ENCODE measurements around the gene AVEN. TPM values are rescaled to one million over a fixed set of nuclear protein-coding genes. Genes with fewer than 3 reads are reported as not detected.
A peak's percentile ranks its signal among the peaks of the same experiment; 100 is the strongest.

Gene AVEN
- total and polyA plus RNA-seq, 2 donors from 2014 or later: 6.4 to 7.1 TPM

GRCh38 chr15:33932734-33933133 lies 106.3 kb downstream of the AVEN start:
- intact Hi-C loops (cut with DNase I): no loop called here
- no peak for FAIRE-seq

GRCh38 chr15:33926260-33926659 lies 112.7 kb downstream of the AVEN start:
- Histone ChIP-seq H3K27ac (ENCODE audit: low read depth in 2 of 2, low read length in 2 of 2) (no peak overlapping the region), H3K4me3 (ENCODE audit: low read length in 3 of 3) (no peak overlapping the region), H3K9me3 (ENCODE audit: control insufficient read depth in 2 of 3, insufficient read depth in 1 of 3, low read length in 3 of 3) (no peaks in the 10 kb centered on the region), H3K4me1 (ENCODE audit: control insufficient read depth in 2 of 3, insufficient read depth in 2 of 3, low read depth in 1 of 3, low read length in 3 of 3) (no peaks in the 10 kb centered on the region), H3K27me3 (ENCODE audit: control insufficient read depth, insufficient read depth, low read length) (no peaks in the 10 kb centered on the region), H3K9ac (ENCODE audit: low read length in 3 of 3) (no peak overlapping the region), H3K36me3 (ENCODE audit: control insufficient read depth in 2 of 3, insufficient read depth in 3 of 3, low read length in 3 of 3) (no peaks in the 10 kb centered on the region)
- no peak for DNase-seq
- FAIRE-seq: no peak
- intact Hi-C loops (cut with DNase I): no loop called here
- no peak for TF ChIP-seq CTCF (IDR thresholded peaks at IDR 0.05; ENCODE audit: borderline replicate concordance, extremely low read depth, insufficient read depth)

More at GRCh38 chr15:33932734-33933133, 106.3 kb downstream of the AVEN start:
- Histone ChIP-seq H3K9me3 (ENCODE audit: control insufficient read depth in 2 of 3, insufficient read depth in 1 of 3, low read length in 3 of 3) (no peaks in the 10 kb centered on the region), H3K27me3 (ENCODE audit: control insufficient read depth, insufficient read depth, low read length) (no peaks in the 10 kb centered on the region), H3K9ac (ENCODE audit: low read length in 3 of 3) (no peak overlapping the region), H3K27ac (ENCODE audit: low read depth in 2 of 2, low read length in 2 of 2) (no peak overlapping the region), H3K4me1 (ENCODE audit: control insufficient read depth in 2 of 3, insufficient read depth in 2 of 3, low read depth in 1 of 3, low read length in 3 of 3) (peaks cover 0 to 5% (median 2%) of the 10 kb centered on the region in 3 donors), H3K4me3 (ENCODE audit: low read length in 3 of 3) (no peak overlapping the region), H3K36me3 (ENCODE audit: control insufficient read depth in 2 of 3, insufficient read depth in 3 of 3, low read length in 3 of 3) (no peaks in the 10 kb centered on the region)
- DNase-seq: peak in 1 of 5 donors; percentile 14
- TF ChIP-seq CTCF (IDR thresholded peaks at IDR 0.05; ENCODE audit: borderline replicate concordance, extremely low read depth, insufficient read depth): no peak

- TF ChIP-seq CTCF (IDR thresholded peaks at IDR 0.05; ENCODE audit: borderline replicate concordance, extremely low read depth, insufficient read depth): no peak
- Histone ChIP-seq H3K4me1 (ENCODE audit: control insufficient read depth in 2 of 3, insufficient read depth in 2 of 3, low read depth in 1 of 3, low read length in 3 of 3) (no peaks in the 10 kb centered on the region), H3K27me3 (ENCODE audit: control insufficient read depth, insufficient read depth, low read length) (no peaks in the 10 kb centered on the region), H3K9ac (ENCODE audit: low read length in 3 of 3) (no peak overlapping the region), H3K4me3 (ENCODE audit: low read length in 3 of 3) (no peak overlapping the region), H3K36me3 (ENCODE audit: control insufficient read depth in 2 of 3, insufficient read depth in 3 of 3, low read length in 3 of 3) (no peaks in the 10 kb centered on the region), H3K27ac (ENCODE audit: low read depth in 2 of 2, low read length in 2 of 2) (no peak overlapping the region), H3K9me3 (ENCODE audit: control insufficient read depth in 2 of 3, insufficient read depth in 1 of 3, low read length in 3 of 3) (no peaks in the 10 kb centered on the region)
- no peak for DNase-seq
- no peak for FAIRE-seq
- intact Hi-C loops (cut with DNase I): no loop called here
Observed at GRCh38 chr15:33923446-33923845, 115.6 kb downstream of the AVEN start.
